ENCODE data around the gene USP28. TPM values are rescaled to one million over a fixed set of nuclear protein-coding genes. Genes with fewer than 3 reads are reported as not detected.

Gene USP28
- total RNA-seq, 1 donor from 2014 or later: 39.4 TPM

GRCh38 chr11:113778111-113778910 is 97.1 kb downstream of the USP28 start:
- H3K4me3 Mint-ChIP-seq: peak overlapping the region; percentile 57
- no peaks in the 10 kb centered on the region for H3K36me3 Mint-ChIP-seq (ENCODE audit: low read depth)
- no peak overlapping the region for H3K27ac Mint-ChIP-seq (ENCODE audit: unreplicated experiment)
- no peak for DNase-seq (ENCODE audit: low read depth, low spot score)
- H3K9me3 Mint-ChIP-seq: no peaks in the 10 kb centered on the region
- peaks cover 14% of the 10 kb centered on the region for H3K4me1 Mint-ChIP-seq
- TF ChIP-seq CTCF (conservative IDR thresholded peaks at IDR 0.05): no peak
- peaks cover 72% of the 10 kb centered on the region for H3K27me3 Mint-ChIP-seq (ENCODE audit: low read depth)

GRCh38 chr11:113774174-113774503 is 101.2 kb downstream of the USP28 start:
- DNase-seq (ENCODE audit: low read depth, low spot score): no peak
- H3K27ac Mint-ChIP-seq (ENCODE audit: unreplicated experiment): no peak overlapping the region
- H3K4me3 Mint-ChIP-seq: peak overlapping the region; percentile 100
- peaks cover 28% of the 10 kb centered on the region for H3K4me1 Mint-ChIP-seq
- H3K36me3 Mint-ChIP-seq (ENCODE audit: low read depth): no peaks in the 10 kb centered on the region
- peaks cover 48% of the 10 kb centered on the region for H3K27me3 Mint-ChIP-seq (ENCODE audit: low read depth)
- peak; percentile 49 for TF ChIP-seq CTCF (conservative IDR thresholded peaks at IDR 0.05)
- no peaks in the 10 kb centered on the region for H3K9me3 Mint-ChIP-seq

- Mint-ChIP-seq H3K36me3 (ENCODE audit: low read depth) (no peaks in the 10 kb centered on the region), H3K4me1 (peaks cover 28% of the 10 kb centered on the region), H3K27me3 (ENCODE audit: low read depth) (peaks cover 43% of the 10 kb centered on the region), H3K4me3 (peak within 1 kb of the TSS; percentile 100), H3K9me3 (no peaks in the 10 kb centered on the region), H3K27ac (ENCODE audit: unreplicated experiment) (peak within 1 kb of the TSS; percentile 100)
- peak; percentile 99 for TF ChIP-seq CTCF (conservative IDR thresholded peaks at IDR 0.05)
- peak; percentile 87 for DNase-seq (ENCODE audit: low read depth, low spot score)
Observed at GRCh38 chr11:113773416-113774173, 101.8 kb downstream of the USP28 start, which contains the start of gene ZW10. ZW10 (minus strand) TSS chr11:113773692; CDS start chr11:113773666, 26 bp downstream.

- no peaks in the 10 kb centered on the region for H3K9me3 Mint-ChIP-seq
- H3K36me3 Mint-ChIP-seq (ENCODE audit: low read depth): no peaks in the 10 kb centered on the region
- no peak for TF ChIP-seq CTCF (conservative IDR thresholded peaks at IDR 0.05)
- no peak for DNase-seq (ENCODE audit: low read depth, low spot score)
- H3K27me3 Mint-ChIP-seq (ENCODE audit: low read depth): peaks cover 41% of the 10 kb centered on the region
- H3K27ac Mint-ChIP-seq (ENCODE audit: unreplicated experiment): peak overlapping the region; percentile 100
- H3K4me1 Mint-ChIP-seq: peaks cover 28% of the 10 kb centered on the region
- H3K4me3 Mint-ChIP-seq: peak overlapping the region; percentile 100
Observed at GRCh38 chr11:113773092-113773415, 102.3 kb downstream of the USP28 start.

- peaks cover 28% of the 10 kb centered on the region for H3K4me1 Mint-ChIP-seq
- H3K36me3 Mint-ChIP-seq (ENCODE audit: low read depth): peaks cover 8% of the 10 kb centered on the region
Observed at GRCh38 chr11:113771964-113772363, 103.4 kb downstream of the USP28 start.

More at GRCh38 chr11:113771964-113772363, 103.4 kb downstream of the USP28 start:
- no peak overlapping the region for H3K27ac Mint-ChIP-seq (ENCODE audit: unreplicated experiment)
- H3K4me3 Mint-ChIP-seq: peak overlapping the region; percentile 100
- H3K27me3 Mint-ChIP-seq (ENCODE audit: low read depth): peaks cover 30% of the 10 kb centered on the region
- DNase-seq (ENCODE audit: low read depth, low spot score): no peak
- H3K9me3 Mint-ChIP-seq: no peaks in the 10 kb centered on the region
- no peak for TF ChIP-seq CTCF (conservative IDR thresholded peaks at IDR 0.05)
